H1 (cell line): Measurements from ENCODE around the gene NFKBIE. TPM values are rescaled to one million over a fixed set of nuclear protein-coding genes. Genes with fewer than 3 reads are reported as not detected.

Experiments
- CBX8 ChIP-seq: fragments of 300-800, 300-1000 bp; sonication (generic); IDR thresholded peaks from 2 replicates; pipeline ENCODE4 v1.7.1; 2016; ENCODE audit warnings: low read depth, low read length, borderline replicate concordance
- CTBP2 ChIP-seq: IDR thresholded peaks from 2 replicates; pipeline ENCODE4 v1.7.0; 2011; ENCODE audit warnings: borderline replicate concordance, mild to moderate bottlenecking, moderate library complexity, mixed read lengths, low read length; ENCODE audit not compliant: insufficient read depth, insufficient read length
- FOSL1 ChIP-seq: IDR thresholded peaks from 2 replicates; pipeline ENCODE4 v1.6.1; 2011; ENCODE audit warnings: mild to moderate bottlenecking, low read depth, low read length, moderate library complexity; ENCODE audit not compliant: insufficient read depth
- POLR2A ChIP-seq, 2 experiments: IDR thresholded peaks; 1 replicate in 1 of 2; 2 replicates in 1 of 2; pipeline ENCODE4 v1.6.1; 2011; ENCODE audit warnings: low read depth in 2 of 2, low read length in 2 of 2, mild to moderate bottlenecking in 2 of 2; ENCODE audit errors: control extremely low read depth in 1 of 2
- RFX5 ChIP-seq: IDR thresholded peaks from 2 replicates; pipeline ENCODE4 v1.6.1; 2011; ENCODE audit warnings: low read depth, low read length, improper control_type of control experiment, borderline replicate concordance
- YY1 ChIP-seq: IDR thresholded peaks from 2 replicates; pipeline ENCODE4 v1.6.1; 2011; ENCODE audit warnings: low read depth, mild to moderate bottlenecking, low read length
- polyA plus RNA-seq, 7 experiments: library from polyadenylated mRNA; depleted of rRNA in 3 of 7; stranded (reverse) in 5 of 7; unstranded in 2 of 7; fragments of >200 nt in 5 of 7; fragments of 200-250 nt in 2 of 7; gene quantifications; 1 replicate in 5 of 7; 2 replicates in 1 of 7; 4 replicates in 1 of 7; pipeline versions ENCODE4 v1.2.1 to v1.2.3, GENCODE V29; 2011 to 2013; ENCODE audit warnings: missing spikeins in 2 of 7, mixed read lengths in 2 of 7
- total RNA-seq: library from RNA; stranded (reverse); fragmentation: NEBNext Ultra II Directional; extraction: Animal tissue kit (Norgen Biotek cat#: 25700); gene quantifications from 2 replicates; pipeline ENCODE4 v1.2.1, GENCODE V29; 2021

The NFKBIE gene
- total and polyA plus RNA-seq, 2 of the 8 experiments (the other 6 are each of a cell fraction or from before 2014, with no cell fraction given), result 13.5 to 19.2 TPM

- TF ChIP-seq CBX8, result no peak
- TF ChIP-seq FOSL1, result no peak
- TF ChIP-seq POLR2A (IDR thresholded peaks at IDR 0.05; ENCODE audit: control extremely low read depth in 1 of 2, low read depth in 2 of 2, low read length in 2 of 2), result peak in 1 of 2 experiments; percentile 47; a peak in 1 of 3 replicates
- no peak for TF ChIP-seq YY1
- no peak for TF ChIP-seq RFX5
- no peak for TF ChIP-seq CTBP2
- TF ChIP-seq, all 59 proteins: peak for 2
Measured at GRCh38 chr6:44298055-44298803, 32.9 kb upstream of the NFKBIE start (continued).
